Measurements from ENCODE around the gene GLRA3.
"Not testable (repeated sequence)": the region's sequence is repeated elsewhere in the genome, so short reads cannot be mapped to it uniquely, and the experiment has no call there.

The GLRA3 gene

DNA sequence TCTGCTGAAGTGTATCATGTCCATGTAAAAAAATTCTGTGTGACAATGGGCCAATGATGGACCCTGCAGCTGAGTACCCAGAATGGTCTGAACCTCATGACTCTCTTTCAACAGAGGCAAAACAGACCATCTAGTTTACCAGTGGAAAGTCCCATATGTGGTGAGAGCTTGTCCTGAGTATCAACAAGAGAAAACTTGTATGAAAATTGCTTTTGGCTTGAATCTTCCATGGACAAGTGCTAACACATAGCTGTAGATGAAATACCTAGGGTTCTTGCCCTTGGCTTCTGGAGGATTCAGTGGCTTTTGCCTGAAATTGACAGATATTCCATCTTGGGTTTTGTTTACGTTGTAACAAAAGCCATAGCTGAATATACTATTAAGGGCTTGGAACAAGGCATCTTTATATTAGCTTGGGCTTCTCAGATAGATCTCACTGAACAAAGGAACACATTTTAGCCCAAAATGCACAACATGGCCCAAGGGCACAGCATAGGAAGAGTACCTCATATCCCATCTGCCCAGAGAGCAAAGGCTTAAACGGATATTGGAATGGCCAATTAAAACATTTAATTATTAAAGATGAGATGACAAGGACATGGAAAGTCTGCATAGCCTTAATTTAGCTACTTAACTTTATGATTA, 178.2 kb downstream of the GLRA3 start:
- no peak for FAIRE-seq

DNA sequence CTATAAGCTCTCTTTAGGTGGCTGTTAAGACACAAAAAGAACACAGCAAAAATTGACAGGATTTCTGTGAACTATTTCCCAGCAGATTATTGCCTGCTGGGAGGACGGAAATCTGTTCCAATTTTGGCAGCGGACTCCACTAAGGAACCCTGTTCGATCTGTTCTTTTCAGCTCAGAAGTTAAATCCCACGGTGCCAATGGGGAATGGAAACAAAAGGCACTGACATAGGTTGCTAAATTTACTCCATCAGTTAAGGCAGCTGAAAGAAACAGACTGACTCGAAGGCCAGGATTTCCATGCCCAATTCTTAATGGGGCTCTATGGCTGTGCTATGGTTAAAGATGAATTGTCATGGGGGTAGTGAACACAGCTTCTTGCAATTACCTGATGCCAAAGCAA, 180.2 kb downstream of the GLRA3 start:
- FAIRE-seq, result no peak

DNA sequence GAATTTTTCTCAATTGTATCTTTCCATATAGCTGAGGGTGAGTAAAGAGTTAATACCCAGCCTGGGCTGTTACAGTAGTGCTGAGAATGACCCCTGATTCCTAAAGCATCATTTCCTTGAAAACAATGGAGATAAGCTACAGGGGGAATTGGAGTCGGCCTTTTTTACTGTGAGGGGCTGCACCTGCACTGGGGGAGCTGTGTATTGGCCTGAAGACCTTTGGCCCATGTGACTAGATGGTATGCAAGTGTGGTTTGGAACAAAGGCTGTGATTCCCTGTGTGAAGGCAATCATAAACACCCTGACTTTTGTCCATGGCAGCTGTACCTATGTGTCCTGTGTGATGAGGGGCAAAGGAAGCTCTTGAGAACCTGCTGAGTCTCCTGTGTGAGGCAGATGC, 182.7 kb downstream of the GLRA3 start:
- no peak for FAIRE-seq

DNA sequence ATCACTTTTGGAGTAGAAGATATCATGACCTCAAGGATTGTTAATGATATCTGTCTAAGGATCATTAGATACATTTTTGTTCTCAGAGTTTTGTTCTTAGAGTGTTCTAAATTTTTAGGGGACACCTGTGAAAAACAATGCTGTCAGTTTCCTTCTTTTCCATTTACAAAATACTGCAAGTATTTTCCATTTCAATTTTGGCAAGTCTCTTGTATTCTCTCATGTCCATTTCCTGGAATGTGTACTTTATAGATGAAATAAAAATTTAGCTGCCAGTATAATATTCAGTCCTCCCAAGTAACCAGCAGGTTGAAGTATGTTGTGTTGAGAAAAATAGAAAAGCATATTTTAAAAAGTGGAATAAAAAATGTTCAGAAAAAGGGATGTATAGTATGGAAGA, 188.9 kb downstream of the GLRA3 start:
- FAIRE-seq, result no peak

DNA sequence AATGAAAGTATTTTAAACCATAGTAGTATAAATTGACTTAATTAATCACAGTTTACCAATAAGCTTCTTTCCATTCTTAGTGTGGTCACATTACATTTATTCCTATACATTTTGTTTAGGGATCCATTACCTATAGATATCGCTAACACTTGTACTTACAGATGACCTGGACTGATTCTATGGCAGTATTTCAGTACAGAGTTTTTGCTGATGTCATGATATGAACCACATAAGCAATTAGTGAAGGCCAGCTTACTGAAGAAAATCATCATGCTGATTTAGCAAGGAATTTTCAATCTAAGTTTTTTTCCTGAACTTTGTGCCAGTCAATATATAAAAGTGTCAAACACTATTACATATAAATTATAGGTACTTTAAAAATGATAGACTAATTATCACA, 193.3 kb downstream of the GLRA3 start:
- peak; percentile 47 for FAIRE-seq

DNA sequence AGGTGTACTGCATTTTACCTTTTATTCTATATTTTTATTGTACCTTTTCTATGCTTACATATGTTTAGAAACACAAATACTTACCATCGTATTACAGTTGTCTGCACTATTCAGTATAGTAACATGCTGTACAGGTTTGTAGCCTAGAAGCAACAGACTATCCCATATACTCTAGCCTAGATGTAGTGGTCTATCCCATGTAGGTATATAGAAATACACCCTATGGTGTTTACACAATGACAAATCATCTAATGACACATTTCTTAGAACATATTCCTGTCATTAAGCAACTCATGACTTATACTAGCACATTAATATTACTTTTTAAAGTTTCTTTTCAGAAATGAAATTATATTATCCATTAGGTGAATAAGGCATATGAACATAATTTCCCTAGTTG, 195.6 kb downstream of the GLRA3 start:
- no peak for FAIRE-seq

DNA sequence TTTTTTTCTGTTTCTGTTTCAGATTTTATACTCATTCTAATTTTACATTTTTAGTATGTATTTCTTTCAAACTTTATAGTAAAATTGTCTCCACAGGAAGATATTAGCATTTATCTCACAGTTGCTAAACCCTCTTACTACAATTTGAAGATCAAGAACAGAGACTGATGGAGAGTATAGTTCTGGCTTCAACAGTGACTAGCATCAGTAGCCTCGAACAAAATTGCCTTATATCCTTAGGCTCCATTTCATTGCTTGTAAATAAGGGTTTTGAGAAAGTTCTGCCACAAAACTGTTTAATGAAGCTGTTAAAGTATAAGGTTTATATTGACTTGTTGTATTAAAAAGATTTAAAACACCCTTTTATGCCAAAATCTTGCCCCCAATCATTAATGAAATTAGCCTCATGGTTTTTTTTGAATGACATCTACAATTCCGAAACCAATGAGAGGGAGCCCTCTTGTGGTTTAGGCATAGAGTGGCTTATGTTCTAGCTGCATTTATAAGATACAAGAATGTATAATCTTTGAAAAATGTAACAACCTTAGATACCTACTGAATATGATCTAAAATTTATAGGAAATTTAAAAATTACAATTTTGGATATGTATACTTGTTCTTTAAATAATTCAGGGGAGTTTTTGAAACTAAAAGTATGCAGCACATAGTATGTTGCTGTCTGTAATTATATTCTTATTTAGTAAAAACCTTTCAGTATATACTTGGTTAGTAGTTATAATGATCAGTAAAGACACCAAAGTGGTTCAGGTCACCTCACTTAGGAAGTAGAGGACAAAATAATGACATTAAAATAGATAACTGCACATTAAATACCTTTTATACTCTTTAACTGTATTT, 196.9 kb downstream of the GLRA3 start:
- FAIRE-seq, result peak; percentile 96

DNA sequence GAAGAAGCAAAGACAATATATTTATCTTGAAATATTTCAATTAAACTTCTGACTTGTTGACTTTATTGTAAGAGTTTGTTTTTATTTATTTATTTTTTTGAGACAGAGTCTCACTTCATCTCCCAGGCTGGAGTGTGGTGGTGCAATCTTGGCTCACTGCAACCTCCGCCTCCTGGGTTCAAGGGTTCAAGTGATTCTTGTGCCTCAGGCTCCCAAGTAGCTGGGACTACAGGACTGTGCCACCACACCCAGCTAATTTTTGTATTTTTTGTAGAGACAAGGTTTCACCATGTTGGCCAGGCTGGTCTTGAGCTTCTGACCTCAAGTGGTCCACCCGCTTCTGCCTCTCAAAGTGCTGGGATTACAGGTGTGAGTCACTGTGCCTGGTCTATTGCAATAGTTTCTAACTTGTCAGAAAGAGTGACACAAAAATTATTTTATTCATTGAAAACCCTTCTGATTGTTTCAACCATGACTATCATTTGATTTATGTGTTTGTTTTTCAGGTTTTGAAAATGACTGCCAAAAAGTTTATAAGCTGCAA, 199.1 kb downstream of the GLRA3 start:
- not testable (repeated sequence) for FAIRE-seq

DNA sequence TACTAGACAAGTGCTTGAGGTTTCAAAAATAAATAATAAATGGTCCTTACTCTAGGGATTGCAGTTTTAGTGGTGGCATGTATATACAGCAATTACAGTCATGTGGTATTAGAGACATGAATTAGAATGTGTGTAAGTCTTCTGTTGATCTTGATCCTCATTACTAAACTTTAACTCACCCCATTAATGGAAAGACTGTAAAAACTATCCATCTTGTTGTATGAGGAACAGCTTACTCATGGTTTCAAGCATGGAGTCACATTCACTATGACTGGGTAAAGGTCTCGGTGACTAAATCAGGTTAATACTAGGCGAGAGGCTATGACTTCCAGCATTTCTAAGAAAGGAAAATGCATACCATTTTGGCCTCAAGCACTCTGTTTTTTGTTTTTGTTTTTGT, 199.8 kb downstream of the GLRA3 start:
- no peak for FAIRE-seq

DNA sequence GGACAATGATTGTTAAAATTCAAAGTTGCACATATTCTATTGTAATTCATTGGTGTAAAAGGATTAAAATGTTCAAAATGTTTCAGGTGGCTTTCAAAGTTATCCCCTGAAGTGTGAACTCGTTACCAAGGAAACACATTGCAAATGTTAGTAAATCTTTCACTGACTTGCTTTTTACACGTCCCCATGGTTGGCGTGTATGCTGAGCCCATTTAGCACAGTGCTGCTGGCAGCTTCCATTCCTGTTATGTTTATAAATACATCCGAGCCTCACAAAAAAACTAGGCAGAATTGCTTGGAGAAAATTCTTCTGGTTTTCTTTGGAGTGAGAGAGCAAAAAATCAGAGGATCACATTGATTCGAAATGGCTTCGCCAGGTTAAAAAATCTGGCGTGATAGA, 200.9 kb downstream of the GLRA3 start:
- no peak for FAIRE-seq

DNA sequence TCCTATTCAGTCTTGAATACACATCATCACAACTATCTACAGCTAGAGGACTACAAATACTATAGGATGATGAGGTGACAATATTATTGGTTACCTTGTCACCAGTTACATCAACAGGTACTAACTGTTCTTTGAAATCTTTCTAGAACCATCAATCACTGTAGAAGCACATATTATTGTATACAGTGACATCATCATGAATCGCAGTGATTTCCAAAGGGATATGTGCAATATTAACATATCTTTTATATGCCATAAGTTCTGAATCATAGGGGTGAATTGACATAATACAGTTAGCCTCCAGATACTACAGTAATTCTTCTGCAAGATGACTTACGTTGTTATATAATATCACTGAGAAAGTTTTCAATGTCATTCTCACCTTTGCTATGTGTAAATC, 201.6 kb downstream of the GLRA3 start:
- FAIRE-seq, result no peak

DNA sequence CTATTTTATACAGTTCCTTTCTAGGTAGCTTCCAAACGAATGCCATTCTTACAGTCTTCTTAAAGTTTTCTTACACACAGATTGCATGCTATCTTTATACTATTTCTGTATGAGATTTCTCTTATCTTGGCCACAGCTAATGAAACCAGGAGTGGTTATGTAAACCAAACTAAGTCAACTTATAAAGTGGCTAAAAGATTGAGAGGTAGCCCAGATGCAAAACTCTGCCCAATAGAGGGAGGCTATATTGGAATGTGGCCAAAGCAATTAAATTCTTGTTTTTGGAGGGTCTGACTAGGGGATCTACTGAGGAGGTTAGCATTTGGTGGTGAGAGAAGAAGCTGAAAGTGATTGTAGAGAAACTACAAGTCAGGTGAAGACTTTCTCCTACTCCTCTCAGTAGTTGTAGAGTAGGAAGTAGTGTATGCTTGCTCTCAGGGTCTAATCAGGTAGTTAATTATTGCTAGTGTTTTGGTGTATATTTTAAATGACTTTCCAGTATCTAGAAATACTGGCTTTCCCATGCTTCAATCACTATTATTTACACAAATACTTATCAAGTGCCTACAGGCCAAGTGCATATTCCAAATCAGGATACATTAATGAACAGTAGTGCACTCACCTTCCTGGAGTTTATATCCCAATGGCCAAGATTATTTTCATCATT, 202.6 kb downstream of the GLRA3 start:
- no peak for FAIRE-seq

DNA sequence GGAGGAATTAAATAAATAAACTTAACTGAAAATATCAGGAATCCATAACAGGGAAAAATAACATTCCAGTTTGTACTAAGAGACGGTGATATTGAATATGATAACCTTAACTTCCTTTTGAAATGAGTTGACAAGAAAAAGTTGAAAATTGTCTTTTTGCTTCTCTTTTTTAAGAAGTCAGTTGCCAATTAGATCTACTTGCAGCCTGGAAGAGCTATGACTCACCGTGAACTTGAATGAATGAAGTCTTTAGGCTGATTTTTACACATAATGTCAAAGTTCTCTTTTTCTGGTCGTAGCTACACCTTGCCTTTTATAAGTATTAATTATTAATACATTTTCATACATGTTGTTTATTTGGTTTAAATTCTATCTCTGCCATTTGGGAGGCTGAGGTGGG, 212.4 kb downstream of the GLRA3 start:
- FAIRE-seq, result no peak

DNA sequence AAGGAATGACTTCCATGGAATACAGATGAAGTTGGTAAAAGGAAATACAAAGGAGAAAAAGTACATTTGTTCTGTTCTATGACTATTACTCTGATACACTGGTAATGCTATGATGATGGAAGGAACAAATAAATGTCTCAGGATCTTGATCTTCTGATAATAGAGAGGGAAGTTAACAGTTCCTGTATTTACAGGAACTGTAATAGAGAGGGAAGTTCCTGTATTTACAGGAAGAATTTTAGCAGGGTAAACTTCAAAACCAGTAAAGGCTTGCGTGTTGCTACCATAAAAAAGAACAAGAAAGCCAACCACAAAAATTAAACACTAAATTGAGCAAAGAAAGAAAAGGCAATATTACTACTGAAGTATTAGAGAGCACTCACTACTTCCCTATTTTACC, 215.1 kb downstream of the GLRA3 start:
- no peak for FAIRE-seq

DNA sequence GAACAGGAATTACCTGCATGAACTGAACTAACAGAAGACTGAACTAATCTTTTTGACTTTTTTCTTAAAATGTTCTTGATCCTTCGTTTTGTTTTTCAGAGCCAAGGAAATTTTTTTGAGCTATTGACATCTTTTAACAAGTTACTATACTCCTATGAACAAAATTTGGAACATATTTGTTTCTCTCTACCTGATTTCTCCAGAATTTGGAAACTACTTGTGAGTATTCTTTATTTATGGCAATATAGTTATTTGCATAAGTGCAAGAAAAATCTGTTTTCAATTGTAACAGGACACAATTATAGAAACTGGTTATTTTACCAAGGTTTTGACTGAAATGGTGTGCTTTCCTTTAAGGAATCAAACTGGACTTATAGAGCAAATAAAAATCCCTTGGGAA, 217.3 kb downstream of the GLRA3 start:
- FAIRE-seq, result no peak

DNA sequence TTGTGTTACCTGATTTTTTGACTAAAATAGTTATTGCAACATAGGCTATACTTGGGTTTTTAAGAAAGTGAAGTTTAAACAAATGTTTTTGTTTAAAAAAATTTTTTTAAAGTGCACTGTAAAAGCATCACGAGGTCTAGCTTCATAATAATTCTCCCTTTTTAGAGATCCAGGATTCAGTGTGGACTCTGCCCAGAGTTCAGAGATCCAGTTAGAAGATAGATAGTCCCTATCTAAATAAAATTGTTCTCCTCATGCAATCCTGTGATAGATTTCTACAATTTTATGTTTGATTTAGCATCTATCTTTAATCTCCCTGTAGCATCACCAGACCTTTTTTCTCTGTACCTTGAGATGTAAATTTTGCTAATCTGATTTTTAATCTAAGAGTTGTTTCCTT, 221.3 kb downstream of the GLRA3 start:
- no peak for FAIRE-seq

DNA sequence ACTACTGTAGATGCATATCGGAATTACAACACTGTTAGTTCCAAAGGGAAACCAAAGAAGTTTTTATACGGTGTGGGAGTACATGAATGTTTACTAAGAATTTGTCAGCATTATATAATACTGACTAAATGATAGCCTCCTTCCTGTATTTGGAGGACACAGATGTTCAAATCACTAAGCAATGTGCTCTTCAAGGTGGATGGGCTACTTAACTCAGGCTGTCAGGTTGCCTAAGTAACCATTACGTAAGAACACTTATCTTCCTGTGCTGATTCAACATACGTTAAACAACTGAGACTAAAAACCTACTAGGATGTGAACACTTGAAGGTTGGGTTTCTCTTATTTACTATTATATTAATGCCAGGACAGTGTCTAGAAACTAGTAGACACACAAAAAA, 224.8 kb downstream of the GLRA3 start:
- no peak for FAIRE-seq

DNA sequence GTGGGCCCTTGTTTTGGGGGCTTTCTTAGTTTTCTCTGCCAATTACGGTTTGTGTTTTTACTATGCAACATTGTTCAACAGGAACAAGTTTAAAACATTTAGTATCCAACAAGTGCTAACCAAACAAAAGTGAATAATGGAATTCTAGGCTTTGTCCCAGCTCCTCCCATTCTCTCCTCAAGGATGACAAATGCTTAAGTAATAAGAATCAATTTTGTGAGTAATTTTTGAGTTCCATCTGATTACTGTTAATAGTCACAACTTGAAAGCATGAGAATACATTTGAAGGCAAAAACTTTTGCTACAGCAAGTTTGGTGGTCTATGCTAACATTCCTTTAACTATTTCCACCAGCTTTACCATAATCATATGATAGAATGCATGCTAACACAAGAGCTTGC, 228.7 kb downstream of the GLRA3 start:
- no peak for FAIRE-seq

DNA sequence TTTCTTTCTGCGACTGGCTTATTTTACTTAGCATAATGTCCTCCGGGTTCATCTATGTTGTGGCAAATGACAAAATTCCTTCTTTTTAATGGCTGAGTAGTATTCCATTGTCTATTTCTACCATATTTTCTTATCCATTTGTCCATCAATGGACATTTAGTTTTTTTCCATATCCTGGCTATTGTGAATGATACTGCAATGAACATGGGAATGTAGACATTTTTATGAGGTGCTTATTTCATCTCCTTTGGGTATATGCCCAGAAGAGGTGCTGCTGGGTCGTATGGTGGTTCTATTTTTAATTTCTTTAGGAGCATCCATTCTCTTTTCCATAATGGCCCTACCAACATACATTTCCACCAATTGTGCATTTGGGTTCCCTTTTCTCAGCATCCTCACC, 230.2 kb downstream of the GLRA3 start:
- no peak for FAIRE-seq

DNA sequence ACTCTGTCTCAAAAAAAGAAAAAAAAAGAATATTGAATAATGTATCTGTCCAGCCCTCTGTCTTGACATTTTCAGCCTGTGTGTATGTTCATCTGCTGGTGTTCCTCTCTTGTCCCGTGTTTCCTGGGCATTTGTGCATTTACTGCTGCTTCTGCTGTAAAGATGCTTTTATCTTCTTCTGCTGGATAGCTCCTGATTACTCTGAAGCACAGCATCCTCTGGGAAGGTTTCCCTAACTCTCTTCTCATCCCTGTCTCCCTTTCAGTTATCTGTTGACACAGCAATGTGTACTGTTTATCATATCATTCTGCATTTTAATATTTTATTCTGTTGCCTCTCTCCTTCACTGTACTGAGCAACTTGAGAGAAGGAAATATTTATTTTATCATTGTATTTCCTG, 232.5 kb downstream of the GLRA3 start:
- FAIRE-seq, result no peak

DNA sequence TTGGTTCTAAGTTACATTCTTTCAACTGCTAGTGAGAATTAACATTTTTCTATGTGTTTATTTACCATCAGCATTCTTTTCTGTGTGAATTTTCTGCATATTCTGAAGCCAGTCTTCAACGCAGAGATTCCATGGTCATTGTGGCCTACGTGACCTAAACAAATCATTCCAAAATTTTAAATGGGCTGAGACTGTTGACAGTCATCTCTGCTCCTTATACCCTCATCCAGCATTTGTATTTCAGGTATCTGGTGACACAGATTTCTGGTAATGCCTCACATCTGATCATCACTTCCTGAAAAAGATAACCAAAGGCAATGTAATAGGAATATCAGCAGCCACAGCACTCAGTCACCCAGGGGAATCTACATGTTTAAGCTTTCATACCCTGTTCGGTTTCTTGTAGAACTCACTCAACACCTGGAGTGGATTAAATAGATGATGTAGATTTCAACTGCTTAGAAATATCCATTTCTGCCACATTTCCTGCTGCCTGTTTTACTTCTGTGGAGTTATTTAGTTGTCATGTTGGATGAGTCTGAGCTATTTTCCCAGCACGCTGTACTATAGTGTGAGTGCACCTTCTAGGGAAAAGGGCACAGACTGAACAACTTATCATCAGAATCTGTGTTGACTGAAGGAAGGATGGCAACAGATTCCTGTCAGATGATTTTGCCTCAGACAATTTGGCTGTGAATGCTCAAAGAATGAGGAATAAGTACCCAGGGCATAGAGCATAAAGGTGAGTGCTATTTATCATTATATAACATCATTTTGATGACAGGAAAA, 233.7 kb downstream of the GLRA3 start:
- FAIRE-seq, result no peak

DNA sequence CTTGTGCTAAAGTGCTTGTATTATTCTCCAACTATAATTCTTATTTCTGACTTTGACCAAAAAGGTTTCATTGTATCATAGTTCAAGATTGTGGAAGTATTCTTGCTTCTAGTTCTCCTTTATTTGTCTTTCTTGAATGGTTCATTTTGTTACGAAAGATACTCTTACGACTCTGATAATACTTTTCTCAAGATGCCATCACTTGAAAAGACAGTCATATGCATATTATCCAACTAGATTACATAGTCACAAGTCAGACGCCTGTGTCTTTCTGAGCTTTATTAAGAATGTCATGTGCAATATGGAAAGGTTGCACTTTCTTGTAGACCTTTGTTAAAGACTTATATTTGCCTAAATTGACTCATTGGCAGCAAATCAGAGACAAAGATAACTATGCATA, 235.3 kb downstream of the GLRA3 start:
- FAIRE-seq, result no peak

DNA sequence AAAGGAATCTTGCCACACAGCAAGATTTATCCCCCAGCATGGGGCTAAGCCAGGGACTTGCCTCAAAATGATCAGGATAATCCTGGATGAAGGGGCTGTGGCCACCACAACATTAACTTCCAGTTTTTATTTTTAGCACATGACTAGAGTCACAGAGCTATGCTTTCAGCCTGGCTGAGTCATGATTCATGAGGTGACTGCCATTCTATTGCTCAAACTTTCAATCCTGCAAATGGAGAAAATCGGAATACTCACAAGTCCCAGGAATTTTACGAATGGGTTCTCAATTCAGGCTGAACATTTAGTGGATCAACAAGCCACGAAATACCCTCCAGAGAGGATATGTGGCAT, 236.1 kb downstream of the GLRA3 start:
- no peak for FAIRE-seq
